HG02642 (cell line): Measurements from ENCODE around the gene RNF214.
"Not testable (repeated sequence)": the region's sequence is repeated elsewhere in the genome, so short reads cannot be mapped to it uniquely, and the experiment has no call there.

Source experiments
- ATAC-seq: cut with Tn5 transposase; IDR thresholded peaks from one replicate; pipeline ENCODE4 v1.9.1; 2021; ENCODE audit warnings: mild to moderate bottlenecking; ENCODE audit not compliant: unreplicated experiment, poor library complexity

Gene RNF214

GRCh38 chr11:117229931-117230285, 2.6 kb upstream of the RNF214 start:
- ATAC-seq, result no peak

- no peak for ATAC-seq
These were observed 2.0 kb upstream of the RNF214 start for GRCh38 chr11:117230286-117230961.

DNA sequence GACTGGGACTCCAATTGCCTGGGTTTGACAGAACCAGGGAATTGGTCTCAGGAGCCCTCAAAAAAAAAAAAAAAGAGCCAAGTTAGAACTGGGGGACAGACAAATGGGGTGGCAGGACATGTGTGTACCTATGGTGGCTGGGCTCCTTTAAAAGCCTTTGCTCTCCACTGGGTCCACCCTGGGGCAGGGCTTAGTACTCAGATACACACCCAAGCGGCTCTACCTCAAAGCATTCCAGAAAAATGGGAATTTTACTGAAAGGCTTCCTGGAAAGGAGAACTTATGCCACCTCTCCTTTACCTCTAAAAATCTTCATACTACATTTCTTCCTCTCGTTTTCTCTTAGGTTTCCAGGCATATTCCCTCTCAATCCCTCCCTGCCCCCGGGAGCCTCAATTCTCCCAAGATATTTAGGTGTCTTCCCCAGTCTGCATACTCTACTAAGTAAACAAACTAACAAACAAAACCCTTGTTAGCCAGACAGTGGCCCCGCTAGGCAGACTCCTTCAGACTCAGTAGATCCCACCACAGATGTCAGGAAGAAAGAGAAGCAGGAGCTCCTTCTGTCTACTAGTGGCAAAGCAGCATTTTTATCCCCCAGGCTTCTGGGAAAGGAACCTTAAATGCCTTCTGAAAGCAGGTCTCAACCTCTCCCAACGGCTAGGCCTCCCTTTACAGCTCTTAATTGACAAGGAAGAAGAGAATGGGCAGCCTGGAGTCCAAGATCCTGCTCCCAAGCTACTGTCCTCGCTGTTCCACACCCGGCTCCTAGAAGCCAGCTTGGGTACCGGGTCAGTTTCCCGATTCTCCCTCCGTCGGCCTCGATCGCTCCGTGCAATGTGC, 1.3 kb upstream of the RNF214 start:
- ATAC-seq, result peak; percentile 2

DNA sequence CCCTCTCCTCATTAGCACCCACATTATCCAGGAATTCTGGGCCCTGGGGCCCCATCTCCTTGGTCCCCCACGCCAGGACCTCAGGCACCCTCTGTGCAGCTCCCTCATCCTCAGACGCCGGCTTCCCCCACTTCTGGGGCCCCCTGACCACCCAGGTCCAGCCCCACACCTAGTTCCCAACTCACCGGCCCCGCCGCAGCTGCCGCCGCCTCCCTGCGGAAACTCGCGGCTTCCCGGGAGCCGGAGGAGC, 704 bp upstream of the RNF214 start, which contains the start of gene PCSK7:
Gene PCSK7 (minus strand): TSS at position 232 of the 250 bp plus-strand sequence. CDS start 2,229 bp downstream, outside the sequence.
- ATAC-seq, result no peak

DNA sequence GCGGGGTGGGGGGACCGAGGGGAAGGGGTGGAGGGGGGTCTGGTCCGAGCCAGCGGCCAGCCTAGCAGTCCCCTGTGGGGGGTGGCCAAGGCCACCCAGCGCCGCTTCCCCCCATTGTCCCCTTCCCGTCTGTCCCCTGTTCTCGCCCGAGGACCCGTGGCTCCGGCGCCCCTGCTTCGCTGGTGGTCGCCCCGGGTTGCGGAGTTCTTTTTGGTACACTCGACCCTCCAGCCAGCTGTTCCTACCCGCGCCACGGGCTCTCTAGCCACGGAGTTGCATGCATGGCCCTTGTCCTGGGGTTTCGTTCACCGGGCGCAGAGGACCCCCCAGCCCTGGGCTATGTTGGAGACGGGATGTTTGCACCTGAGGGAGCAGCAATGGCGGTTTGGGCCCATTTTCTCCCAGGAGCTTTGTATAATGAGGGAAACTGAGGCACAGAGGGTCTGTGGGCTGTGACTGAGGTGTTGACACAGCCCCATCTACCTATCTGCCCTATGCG, 489 bp downstream of the RNF214 start:
- ATAC-seq, result no peak

DNA sequence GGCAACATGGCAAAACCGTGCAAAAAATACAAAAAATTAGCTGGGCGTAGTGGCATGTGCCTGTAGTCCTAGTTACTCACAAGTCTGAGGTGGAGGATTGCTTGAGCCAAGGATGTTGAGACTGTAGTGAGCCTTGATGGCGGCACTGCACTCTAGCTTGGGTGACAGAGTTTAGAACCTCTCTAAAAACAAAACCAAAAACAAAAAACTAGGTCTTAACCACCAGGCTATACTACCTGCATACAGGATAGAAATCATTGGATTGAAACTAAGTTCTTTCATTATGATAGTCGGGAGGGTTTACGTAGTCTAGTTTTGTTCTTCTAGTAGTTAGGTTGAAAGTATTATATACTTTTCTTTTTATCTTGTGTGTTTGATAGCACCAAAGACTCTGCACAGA, 5.8 kb downstream of the RNF214 start:
- ATAC-seq, result no peak

DNA sequence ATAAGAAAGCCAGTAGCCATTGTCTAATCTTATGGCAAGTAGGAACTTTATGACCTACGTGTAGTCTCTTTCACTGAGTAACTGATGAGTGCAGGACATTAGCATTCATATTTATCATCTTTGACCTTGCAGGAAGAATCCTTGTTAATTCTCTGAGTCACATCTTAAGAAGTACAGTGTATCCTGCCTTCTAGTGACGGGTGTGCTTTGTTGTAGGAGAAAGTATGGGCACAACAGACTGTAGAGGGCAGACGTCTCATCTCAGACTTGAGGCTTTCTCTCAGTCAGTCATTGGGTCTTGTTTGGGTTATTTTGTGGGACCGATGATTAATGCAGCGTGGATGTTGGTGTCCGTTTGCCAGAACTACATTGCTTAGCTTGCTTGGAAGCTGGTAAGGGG, 6.8 kb downstream of the RNF214 start:
- ATAC-seq, result no peak

DNA sequence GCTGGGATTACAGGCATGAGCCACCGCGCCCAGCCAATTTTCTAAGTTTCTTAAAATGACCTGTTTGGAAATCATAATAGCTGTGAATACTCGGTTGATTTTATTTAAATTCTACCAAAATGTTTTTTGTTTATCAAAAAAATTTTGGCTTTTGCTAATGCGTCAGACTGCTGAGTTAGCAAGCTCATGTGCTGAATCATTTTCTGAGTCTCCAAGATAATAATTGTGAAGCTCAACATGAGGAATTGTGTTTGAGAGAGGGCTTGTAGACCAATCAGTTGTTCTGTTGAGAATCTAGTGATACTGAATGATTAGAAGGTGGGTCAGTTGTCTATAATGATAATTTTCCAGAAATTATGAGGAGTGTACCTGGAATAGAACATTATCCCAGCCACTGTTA, 15.9 kb downstream of the RNF214 start:
- ATAC-seq, result no peak

DNA sequence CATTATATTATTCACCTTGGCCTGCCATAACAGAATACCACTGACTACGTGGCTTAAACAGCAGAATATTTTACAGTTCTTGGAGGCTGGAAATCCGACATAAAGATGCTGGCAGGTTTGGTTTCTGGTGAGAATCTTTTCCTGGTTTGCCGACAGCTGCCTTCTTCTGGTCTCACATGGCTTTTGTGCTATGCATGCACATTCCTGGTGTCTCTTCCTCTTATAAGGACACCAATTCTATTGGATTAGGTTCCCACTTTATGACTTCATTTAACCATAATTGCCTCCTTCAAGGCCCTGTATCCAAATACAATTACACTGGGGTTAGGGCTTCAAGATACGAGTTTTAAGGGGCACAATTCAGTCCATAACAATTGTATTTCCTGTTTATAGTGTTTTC, 17.1 kb downstream of the RNF214 start:
- no peak for ATAC-seq

- no peak for ATAC-seq
These were observed 19.0 kb downstream of the RNF214 start for GRCh38 chr11:117251506-117251905.

DNA sequence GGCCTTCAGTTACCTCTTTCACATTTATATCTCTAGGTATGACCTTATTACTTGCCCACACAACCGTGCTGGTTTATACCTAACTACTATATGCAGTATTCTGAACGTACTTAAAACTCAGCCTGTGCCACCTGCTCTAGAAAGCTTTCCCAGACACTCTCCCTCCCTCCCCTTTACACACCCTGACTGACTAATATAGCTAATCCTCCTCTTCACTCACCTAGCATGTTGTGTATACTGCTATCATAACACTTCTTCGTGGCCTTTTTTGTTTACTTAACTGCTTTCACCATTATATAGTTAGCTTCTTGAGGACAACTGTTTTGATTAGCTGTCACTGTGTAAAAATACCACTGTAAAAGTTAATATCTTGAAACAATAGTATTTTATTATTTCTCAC, 23.5 kb downstream of the RNF214 start:
- ATAC-seq, result no peak

- ATAC-seq, result no peak
These were observed 24.1 kb downstream of the RNF214 start for GRCh38 chr11:117256573-117256972.

- ATAC-seq, result no peak
These were observed 26.1 kb downstream of the RNF214 start for GRCh38 chr11:117258576-117258975.

DNA sequence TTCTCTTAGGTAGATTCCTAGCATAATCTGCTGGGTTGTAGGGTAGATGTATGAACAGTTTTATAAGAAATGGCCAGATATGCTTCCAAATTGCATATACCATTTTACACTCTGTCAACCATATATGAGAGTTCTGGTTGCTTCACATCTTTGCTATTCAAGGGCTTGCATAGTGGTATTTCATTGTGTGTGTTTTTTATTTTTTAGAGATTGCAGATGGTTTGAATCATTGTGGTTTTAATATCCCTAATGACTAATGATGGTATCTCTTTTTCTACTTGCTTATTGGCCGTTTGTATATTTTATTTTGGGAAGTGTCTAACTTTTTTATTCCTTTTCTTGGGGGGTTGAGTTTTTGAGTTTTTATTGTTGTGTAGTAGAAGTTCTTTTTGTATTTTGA, 26.9 kb downstream of the RNF214 start:
- no peak for ATAC-seq

DNA sequence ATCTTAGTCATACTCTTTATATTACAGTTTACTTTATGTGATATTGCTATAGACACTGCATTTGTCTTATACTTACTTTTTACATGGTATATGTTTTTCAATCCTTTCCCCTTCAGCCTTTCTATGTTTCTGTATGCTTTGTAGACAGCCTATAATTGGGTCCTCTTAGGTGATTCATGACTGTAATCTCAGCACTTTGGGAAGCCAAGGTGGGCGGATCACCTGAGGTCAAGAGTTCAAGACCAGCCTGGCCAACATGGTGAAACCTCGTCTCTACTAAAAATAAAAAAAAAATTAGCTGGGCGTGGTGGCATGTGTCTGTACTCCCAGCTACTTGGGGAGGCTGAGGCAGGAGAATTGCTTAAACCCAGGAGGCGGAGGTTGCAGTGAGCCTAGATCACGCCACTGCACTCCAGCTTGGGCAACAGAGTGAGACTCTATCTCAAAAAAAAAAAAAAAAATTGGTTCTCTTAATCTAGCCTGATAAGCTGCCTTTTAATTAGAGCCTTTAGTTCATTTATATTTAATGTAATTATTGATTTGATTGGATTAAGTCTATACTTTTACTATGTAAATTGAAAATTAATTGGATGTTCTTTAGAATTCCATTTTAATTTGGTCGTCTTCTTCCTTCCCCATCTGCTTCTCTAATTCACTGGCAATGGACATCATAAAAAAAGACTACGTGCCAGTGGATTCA, 32.3 kb downstream of the RNF214 start:
- ATAC-seq, result not testable (repeated sequence)

DNA sequence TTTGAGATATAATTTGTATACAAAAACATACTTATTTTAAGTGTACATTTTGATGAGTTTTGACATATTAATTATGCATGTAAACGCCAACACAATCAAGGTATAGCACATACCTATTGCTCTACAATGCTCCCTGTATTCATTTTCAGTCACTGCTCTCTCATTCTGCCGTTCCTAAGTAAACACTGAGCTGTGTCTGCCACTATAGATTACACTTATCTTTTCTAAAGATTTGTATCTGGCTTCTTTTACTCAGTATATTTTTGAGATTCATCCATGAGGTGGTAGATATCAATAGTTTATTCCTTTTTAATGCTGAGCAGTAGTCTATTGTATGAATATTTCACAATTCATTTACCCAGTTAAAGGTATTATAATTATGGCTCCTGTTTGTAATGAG, 33.3 kb downstream of the RNF214 start:
- ATAC-seq, result no peak

DNA sequence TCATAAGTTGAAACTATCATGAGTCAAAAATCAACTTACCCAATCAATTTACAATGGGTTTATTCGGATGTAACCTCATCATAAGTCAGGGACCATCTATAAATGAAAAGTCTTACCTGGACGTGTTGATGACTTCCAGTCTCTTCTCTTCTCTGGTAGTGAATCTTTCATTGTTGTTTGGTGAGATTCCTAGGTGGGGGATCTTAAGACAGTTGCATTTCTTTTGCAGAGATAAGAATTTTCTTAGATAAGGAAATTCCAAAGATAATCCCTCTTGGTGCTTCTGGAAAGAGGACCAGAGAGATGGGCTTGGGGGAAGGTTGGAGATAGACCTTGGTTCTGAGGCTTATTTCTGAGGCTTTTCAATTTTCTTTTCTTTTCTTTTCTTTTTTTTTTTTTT, 37.4 kb downstream of the RNF214 start:
- no peak for ATAC-seq

DNA sequence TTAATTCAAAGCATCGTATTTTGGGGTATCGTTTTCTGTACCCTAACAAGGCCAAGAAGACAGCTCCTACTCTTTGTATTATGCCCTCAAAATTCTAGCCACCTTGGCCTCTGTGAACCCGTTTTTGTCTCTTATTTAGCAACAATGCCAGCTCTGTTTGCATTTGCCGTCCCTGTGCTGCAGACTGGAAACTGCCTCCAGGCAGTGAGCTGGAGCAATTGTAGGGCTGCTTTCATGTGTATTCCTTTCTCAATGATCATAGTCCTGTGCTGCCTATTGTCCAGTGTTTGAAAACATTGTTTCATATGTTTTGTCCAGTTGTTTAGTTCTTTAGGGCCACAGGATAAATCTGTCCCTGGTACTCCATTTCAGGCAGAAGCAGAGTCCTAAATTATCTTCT, 38.7 kb downstream of the RNF214 start:
- ATAC-seq, result no peak

DNA sequence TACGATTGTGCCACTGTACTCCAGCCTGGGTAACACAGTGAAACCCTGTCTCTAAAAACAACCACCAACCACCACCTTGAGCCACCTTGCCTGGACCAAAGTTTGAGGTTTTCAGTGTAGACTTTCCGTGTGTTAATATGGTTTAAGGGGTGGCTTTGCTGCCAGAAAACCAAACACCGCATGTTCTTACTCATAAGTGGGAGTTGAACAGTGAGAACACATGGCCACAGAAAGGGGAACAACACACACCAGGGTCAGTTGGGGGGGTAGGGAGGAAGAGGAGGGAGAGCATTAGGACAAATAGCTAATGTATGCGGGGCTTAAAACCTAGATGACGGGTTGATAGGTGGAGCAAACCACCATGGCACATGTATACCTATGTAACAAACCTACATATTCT, 39.7 kb downstream of the RNF214 start:
- not testable (repeated sequence) for ATAC-seq

- no peak for ATAC-seq
These were observed 41.2 kb downstream of the RNF214 start for GRCh38 chr11:117273550-117274289.

DNA sequence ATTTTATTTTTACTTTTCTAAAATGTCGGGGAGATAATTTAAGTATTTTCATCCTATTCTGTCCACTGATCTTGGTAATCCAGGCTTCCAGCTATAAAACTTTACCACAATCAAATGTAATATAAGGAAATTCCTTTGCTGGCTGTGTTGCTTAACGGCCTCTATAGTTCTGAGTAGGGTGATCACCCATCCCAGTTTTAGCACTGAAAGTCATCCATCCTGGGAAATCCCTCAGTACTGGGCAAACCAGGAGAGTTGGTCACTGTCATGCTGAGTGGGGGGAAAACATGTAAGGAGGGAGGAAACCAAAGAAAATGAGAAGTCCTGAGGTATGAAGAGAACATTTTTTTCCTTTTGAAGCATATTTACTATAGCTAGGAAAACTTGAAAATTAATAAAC, 45.9 kb downstream of the RNF214 start:
- no peak for ATAC-seq
